AG08395 (cell line): ENCODE measurements around the gene RBM47.

ENCODE experiments used
- DNase-seq: peaks from one replicate; pipeline ENCODE4 v3.0.0; 2012; ENCODE audit warnings: mixed read lengths, low spot score

RBM47 gene

GRCh38 chr4:40623707-40624106, 6.0 kb downstream of the RBM47 start:
- DNase-seq = no peak

- DNase-seq = no peak
These were observed 6.8 kb downstream of the RBM47 start for GRCh38 chr4:40622913-40623312.

GRCh38 chr4:40621592-40622512, 7.8 kb downstream of the RBM47 start:
- DNase-seq = peak; percentile 89

GRCh38 chr4:40621229-40621591, 8.5 kb downstream of the RBM47 start:
- no peak for DNase-seq

- no peak for DNase-seq
These were observed 10.1 kb downstream of the RBM47 start for GRCh38 chr4:40619600-40619999.

- no peak for DNase-seq
These were observed 11.8 kb downstream of the RBM47 start for GRCh38 chr4:40617872-40618271.

- no peak for DNase-seq
These were observed 15.6 kb downstream of the RBM47 start for GRCh38 chr4:40614031-40614430.

GRCh38 chr4:40613456-40613855, 16.2 kb downstream of the RBM47 start:
- no peak for DNase-seq

- no peak for DNase-seq
These were observed 16.8 kb downstream of the RBM47 start for GRCh38 chr4:40612831-40613230.

- no peak for DNase-seq
These were observed 17.4 kb downstream of the RBM47 start for GRCh38 chr4:40612283-40612682.

GRCh38 chr4:40608628-40609027, 21.0 kb downstream of the RBM47 start:
- peak; percentile 22 for DNase-seq

GRCh38 chr4:40607221-40607620, 22.4 kb downstream of the RBM47 start:
- peak; percentile 3 for DNase-seq

- no peak for DNase-seq
These were observed 23.4 kb downstream of the RBM47 start for GRCh38 chr4:40606239-40606767.

- DNase-seq = no peak
These were observed 26.4 kb downstream of the RBM47 start for GRCh38 chr4:40603281-40603680.

- DNase-seq = no peak
These were observed 28.0 kb downstream of the RBM47 start for GRCh38 chr4:40601641-40602040.

- DNase-seq = no peak
These were observed 28.8 kb downstream of the RBM47 start for GRCh38 chr4:40600850-40601249.

GRCh38 chr4:40599431-40599830, 30.2 kb downstream of the RBM47 start:
- no peak for DNase-seq

GRCh38 chr4:40596522-40596921, 33.1 kb downstream of the RBM47 start:
- DNase-seq = peak; percentile 1

GRCh38 chr4:40595981-40596380, 33.7 kb downstream of the RBM47 start:
- DNase-seq = peak; percentile 2

- peak; percentile 83 for DNase-seq
These were observed 35.1 kb downstream of the RBM47 start for GRCh38 chr4:40594261-40595178.

- no peak for DNase-seq
These were observed 37.6 kb downstream of the RBM47 start for GRCh38 chr4:40592034-40592433.

GRCh38 chr4:40587826-40588225, 41.8 kb downstream of the RBM47 start:
- DNase-seq = peak; percentile 74

GRCh38 chr4:40587351-40587750, 42.3 kb downstream of the RBM47 start:
- no peak for DNase-seq
